GM19328 (cell line): ENCODE data around the gene OTOF.

Experiments
- ATAC-seq: cut with Tn5 transposase; IDR thresholded peaks from one replicate; pipeline ENCODE4 v1.9.1; 2021; ENCODE audit warnings: mild to moderate bottlenecking, moderate library complexity; ENCODE audit not compliant: unreplicated experiment

OTOF gene

DNA sequence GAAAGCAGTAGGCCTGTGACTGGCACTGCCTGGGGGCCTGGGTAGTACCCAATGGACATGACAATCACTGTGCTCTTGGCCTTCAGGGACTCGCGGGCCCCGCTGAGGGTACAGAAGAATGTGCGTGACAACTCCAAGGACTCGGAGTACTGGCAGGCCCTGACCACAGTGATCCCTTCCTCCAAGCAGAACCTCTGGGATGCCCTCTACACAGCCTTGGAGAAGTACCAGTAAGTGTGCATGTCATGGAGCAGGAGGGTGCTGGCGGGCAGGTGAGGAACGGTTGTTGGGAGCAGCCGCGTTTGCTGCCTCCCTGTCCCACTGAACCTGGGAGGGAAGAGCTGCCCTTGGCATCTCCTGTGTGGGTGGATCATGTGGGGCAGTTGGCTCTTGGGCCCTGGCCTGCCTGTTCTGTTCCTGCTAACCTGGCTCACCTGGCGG, 23.3 kb downstream of the OTOF start:
- ATAC-seq = no peak

DNA sequence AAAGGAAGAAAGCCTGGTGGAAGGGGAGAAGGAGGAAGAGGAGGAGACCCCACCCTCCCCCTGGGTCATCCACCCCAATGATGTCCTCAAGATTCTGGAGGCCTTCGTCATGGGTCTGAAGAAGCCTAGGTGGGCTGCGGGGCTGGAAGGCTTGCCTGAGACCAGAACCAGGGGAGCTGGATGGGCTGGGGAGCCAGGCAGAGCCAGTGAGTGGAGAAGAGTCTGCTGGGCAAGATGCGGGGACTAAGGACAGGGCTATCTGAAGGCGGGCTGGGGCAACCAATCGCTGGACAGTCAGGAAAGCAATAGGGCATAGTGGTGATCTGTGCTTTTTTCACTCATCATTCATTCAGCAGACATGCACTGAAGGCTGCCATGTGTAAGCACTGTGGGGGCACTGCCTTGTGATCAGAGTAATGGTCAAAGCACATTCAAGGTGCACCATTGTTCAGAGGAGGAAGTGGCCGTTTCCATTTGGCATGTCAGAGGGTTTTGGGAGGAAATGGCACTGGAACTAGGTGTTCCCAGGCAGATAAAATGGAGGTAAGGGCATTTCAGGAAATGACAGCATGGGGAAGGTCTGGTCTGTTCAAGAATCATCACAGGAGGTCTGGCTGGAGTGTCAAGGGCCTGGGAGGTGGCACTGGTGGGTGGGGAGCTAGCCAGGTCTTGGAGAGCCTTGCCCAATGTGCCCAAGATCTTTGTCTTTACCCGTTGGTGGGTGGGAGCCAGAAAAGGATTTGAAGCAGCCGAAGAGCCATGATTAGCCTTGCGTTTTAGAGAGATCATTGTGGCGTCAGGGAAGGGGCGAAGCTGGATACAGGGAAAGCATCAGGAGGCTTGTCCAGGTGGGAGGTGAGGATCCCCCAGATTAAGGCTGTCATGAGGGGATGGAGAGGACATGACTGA, 24.2 kb downstream of the OTOF start:
- no peak for ATAC-seq

DNA sequence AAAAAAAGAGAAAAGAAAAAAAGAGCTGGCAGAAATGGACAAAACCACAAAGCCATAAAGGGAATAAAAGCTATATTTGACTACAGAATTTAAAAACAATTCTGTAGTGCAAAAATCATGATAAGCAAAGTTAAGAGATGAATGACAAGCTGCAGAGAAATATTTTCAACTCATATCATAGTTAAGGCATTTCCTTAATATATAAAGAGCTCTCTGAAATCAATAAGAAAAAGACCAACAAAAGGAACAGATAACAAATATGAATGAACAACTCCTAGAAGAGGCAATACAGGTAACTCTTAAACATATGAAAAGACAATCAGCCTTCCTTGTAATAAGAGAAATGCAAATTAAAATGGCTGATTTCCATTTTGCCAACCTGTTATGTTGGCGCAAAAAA, 26.2 kb downstream of the OTOF start:
- no peak for ATAC-seq

DNA sequence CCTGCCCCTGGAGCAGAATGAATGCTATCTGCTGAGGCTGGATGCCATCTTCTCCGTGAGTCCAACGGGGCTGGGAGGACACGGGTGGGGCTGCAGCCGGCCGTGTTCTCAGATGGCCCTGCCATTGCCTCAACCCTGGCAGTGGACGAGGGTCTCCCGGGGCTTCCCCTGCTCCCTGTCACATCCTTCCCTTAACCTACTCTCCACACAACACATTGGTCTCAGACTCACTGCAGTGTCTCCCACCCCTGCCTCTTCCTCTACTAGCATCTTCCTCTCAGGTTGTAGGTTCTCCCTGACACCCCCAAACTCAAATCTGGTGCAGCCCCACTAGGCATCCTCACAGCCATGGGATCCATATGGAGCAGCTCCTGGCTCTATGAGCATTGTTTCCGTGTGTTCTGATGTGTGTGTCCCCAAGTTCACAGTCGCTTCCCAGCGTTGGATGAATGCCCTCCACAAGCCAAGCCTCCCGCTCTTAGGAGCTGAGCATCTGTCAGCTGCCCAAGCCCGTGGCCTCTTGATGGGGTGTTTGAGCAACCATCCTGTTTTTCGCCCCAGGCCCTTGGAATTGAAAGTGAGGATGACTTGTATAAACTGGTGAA, 27.8 kb downstream of the OTOF start:
- no peak for ATAC-seq

DNA sequence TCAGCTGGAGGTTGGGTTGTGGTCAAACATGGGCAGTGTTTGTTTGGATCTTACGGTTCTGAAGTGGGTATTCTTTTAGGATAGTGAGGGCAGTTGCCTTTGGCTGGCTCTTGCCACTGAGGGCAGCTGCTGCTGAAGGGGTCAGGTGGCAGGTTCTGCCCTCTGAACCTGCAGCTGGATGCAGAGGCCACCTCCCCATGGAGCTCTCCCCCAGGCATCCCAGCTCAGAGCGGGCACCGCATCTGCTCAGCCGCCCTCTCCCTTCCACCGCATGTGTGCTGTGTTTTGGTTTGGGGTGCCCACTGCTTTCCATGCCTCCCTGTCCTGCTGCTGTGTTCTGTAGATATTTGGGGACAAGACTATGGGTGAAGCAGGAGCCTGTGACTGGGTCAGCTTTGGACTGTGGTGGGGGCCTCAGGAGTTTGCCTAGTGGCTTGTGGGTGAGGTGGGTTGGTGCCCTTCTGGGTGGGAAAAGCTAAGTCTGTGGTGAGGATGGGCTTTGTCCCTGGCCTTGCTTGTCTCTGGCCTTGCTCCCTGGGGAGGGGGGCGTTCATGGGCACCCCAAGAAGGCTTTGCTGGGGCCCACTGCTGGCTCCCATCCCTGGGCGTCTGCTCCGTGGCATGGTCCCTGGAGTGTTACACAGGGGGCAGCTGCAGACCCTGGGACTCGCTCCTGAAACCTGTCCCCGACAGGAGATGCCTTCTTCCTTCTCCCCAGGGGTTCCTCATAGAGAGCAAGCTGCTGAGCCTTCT, 28.5 kb downstream of the OTOF start:
- ATAC-seq = no peak

DNA sequence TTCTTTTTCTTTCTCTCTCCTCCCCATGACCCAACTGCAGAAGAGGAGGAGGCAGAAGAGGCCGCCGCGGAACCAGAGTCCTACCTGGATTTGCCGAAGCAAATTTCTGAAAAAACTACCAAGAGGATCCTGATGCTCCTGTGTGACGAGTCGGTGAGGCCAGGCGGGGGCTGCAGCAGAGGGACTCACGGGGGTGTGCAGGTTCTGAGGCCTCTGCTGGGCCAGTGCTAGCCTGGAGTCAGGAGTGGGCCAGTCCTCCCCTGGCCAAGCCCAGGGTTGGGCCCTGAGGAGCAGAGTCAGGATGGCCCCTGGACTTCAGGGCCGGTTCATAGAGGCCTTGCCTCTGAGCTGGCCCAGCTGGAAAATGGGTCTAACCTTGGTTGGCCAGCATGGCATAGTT, 29.3 kb downstream of the OTOF start:
- ATAC-seq = no peak

DNA sequence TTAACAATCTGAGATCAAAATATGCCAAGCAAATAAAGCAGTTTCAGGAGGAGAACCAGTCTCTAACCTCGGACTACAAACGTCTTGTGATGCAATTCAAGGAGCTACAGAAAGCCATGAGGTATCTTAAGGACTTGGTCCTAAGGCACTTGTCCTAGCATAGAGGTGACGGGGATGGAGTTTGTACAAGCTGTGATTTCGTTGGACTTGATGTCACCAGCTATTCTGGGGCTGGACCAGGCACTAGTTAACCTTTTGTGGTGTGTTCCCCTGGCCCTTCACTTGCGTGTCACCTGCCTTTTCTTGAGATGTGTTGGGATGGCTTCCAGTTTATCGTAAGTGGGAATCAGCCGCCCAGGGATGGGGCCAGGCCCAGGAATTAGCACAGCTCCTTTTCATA, 33.7 kb downstream of the OTOF start:
- ATAC-seq = no peak

DNA sequence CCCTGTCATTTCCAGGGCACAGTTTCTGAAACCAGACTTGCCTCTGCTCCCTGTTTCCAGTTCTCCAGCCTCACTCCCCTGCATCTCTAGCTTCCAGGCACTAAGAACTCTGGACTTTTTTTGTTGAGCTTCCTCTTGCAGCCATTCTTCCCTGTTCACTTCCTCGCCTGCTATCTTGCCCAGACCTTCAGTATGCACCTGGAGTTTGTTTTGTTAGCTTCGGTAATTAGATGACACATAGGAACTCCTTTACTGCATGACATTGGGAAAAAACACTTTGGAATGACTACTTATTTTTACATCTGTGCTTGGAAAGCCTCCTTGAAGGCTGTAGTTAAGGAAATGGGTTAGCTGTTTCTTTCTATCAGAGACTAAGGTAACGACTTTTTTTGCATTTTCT, 35.2 kb downstream of the OTOF start:
- no peak for ATAC-seq

DNA sequence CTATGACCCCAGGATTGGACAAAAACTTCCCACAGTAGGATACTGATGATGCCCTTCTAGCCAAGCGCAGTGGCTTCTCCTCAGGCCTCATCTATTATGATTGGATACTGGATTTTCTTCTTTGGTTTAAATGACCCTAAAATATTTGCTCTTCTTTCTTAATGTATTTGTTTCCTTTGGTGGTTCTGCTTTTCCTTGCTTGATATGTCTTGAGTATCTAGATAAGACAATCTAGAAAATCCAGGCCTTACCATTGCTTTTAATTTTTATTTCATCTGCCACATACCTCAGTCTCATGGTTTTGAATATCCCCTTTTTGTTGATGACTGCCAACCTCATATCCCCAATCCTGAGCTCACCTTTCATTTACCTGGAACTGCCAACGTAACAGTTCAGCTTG, 35.6 kb downstream of the OTOF start:
- no peak for ATAC-seq

DNA sequence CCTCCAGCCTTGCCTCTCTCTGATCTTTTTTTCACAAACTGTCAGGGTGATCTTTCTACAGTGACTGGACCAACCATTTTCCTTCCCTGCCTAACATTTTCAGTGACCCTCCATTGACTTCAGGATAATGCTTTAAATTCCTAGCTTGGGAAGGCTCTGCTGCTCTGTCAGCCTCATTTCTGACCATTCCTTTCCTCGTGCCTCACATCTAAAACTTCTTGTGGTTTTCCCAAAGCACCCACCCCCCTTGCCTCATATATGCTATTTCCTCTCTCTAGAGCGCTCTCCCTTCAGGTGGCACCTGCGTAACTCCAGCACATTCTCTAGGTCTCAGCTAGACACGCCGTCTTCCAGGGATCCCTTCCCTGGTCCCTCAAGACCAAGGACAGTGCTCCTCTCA, 39.0 kb downstream of the OTOF start:
- ATAC-seq = no peak

DNA sequence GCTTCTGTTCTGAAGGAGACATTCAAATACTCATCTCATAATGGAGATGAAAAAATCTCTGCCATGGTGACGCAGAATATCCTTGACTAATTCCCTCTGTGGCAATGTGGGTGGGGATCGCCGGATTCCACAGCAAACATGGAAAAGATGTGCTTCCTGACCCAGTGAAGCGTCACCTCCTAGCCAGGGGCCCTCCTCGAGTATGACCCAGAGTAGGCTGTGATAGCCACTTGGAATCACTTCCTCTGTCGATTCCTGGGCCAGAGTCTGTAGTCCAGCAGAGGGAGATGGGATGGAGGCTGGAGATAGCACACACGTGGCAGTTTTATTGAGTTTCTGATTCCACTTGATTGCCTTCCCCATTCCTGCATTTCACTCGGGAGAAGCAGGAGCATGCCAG, 39.4 kb downstream of the OTOF start:
- no peak for ATAC-seq

DNA sequence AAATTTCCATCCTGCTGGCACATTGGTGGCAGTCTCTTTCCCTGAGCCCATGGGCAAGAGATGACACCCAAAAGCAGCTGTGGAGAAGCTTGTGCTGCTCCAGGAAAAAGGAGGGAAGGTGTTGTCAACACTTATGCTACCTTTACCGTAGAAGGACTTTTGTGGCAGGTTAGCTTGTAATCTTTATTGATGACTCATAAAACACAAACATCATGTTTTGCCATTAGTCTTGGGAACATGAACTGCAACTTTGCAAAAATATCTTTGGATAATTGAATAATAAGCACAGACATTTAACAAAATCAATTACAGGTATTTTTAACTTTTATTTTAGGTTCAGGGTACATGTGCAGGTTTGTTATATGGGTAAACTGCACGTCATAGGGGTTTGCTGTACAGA, 42.8 kb downstream of the OTOF start:
- ATAC-seq = no peak

DNA sequence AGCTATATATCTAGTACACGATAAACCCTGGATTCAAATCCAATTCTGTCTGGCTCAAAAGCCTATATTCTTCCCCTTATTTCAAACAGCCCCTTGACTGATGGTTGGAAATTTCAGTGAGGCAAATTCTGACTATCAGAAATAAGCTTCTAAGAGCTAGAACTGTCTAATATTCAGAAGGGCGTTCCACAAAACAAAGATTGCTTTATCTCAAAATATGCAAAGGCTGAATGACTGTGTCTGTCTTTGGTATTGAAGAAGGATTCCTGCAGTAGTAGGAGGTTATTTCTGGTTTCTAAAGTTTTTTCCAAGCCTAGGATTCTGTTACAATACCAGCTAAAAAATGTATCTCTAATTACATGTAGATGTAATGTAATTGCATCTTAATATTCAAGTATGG, 45.1 kb downstream of the OTOF start:
- ATAC-seq = no peak

DNA sequence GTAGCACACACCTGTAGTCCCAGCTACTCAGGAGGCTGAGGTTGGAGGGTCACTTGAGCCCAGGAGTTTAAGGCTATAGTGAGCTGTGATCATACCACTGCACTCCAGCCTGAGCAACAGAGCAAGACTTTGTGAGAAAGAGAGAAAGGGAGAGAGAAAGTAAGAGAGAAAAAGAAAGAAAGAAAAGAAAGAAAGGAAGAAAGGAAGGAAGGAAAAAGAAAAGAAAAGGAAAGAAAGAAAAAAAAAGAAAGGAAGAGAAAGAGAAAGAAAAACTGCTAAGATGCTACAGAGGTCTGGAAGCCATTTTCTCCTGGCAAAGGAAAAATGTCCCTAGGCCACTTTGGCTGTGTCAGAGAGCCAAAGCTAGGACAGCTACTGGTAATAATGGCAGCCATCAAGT, 45.6 kb downstream of the OTOF start:
- no peak for ATAC-seq

DNA sequence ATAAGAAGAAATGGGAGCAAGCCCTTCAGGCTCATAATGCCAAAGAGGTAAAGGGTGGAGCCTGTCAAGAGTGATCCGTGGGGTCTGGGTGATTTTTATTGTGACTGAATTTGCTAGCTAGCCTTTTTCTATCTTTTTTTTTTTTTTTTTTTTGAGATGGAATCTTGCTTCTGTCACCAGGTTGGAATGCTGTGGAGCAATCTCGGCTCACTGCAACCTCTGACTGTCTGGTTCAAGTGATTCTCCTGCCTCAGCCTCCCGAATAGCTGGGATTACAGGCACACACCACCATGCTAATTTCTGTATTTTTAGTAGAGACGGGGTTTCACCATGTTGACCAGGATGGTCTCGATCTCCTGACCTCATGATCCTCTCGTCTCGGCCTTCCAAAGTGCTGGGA, 47.1 kb downstream of the OTOF start:
- ATAC-seq = no peak

DNA sequence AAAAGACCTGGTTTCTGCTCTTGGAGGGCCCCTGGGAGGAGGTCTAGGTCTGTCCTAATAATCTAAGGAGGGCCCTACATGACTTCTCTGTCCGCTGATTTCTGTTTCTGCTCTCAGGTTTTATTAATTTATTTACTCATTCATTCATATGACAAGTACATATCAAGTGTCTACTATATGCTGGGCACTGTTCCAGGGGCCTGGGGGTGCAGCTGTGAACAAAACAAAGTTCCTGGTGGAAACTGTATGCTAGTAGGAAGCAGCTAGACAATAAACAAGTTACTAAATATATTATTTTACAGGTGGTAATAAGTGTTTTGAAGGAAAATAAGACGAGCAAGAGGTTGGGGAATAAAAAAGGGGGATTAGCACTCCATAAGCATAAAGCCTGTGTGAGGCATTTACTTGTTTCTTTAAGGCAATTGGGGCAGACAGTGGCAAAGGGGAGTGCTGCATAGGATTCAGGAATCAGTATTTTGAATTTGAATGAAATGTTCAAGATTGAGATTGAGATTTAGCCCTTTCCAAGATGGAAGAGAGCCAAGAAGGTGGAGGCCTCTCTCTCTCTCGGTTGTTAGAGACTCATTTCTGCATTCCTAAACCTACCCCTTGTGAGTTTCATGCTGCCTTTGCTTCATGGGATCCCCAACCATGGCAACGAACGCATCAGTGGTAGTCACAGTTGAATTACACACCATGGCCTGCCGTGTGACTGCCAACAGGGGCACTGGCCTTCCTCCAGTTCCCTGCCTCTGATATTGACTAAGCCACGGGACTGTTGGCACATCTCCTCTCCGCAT, 47.9 kb downstream of the OTOF start:
- no peak for ATAC-seq

DNA sequence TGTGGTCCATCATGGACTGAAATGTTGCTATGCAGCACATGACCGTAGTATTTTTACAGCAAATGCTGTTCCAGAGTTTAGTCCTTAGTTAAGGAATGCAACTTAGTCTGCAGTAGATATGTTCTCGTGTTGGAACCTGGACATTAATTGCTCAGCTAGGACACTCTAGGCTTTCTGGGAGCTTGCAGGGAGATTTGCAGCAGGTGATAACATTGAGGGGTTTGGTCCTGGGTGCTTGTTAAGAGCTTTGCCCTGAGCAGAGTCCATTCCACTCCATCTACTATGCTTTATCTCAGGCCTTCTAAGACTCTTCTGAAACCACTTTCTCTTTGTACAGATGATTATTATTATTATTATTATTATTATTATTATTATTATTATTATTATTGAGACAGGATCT, 49.1 kb downstream of the OTOF start:
- ATAC-seq = no peak

DNA sequence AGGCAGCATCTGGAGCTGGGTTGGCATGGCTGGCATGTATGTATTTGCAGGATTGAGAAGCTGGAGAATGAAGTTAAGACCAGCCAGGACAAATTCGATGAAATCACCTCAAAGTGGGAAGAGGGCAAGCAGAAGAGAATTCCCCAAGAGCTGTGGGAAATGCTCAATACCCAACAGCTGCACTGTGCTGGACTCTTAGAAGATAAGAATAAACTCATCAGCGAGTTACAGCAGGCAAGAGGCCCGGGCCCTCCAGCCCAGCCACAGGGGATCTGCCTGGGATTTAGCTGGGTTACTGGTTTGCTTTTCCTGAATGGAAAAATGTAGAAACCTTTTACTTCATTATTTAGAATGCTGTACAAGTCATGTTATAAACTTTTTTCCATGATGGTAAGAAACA, 53.7 kb downstream of the OTOF start:
- no peak for ATAC-seq

DNA sequence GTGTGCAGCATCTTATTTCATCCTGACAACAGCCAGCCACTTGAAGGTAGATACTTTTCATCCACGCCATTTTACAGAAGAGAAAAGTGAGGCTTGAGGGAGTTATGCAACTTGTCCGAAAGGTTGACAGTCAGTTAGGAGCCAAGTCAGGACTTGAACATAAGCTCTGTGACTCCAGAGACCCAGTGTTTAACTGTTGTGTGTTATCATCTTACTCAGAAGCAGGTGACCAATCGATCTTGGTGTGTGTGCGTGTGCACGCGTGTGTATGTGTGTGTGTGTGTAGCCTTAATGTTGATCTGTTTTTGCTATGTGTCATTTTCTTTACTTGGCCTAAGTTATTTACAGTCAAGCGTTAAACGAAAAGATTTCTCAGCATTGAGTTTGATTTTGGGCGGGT, 54.2 kb downstream of the OTOF start:
- ATAC-seq = no peak

DNA sequence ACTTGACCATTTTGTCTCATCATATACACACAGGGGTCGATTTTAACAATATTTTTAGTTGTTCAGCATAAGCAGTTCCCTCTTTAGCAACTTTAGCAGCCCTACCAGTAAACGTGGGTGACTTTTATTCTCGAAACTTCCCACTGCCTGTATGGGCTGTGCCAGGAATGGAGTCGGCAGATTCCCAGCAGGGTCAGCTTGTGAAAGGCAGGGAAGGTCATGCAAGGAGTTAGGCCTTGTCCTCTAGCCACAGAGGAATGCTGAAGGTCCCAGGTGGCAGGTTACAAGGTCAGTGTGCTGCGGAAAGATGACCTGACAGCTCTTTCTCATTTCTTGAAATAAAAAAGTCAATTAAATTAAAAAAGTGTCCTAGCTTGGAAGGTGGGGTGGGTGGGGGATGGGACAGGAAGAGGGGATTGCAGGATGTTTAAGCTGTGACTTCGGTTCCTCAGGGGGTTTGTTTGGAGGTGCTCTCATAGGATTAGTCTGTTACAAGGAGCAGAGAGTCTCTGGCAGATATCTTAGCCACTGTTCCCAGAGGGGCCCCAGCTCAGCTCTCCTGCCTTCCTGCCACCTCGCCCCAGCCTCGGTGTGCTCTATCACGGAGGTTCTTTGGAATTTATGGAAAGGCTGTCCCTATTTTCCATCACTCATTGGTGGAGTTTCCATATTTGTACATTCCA, 54.8 kb downstream of the OTOF start:
- ATAC-seq = no peak

DNA sequence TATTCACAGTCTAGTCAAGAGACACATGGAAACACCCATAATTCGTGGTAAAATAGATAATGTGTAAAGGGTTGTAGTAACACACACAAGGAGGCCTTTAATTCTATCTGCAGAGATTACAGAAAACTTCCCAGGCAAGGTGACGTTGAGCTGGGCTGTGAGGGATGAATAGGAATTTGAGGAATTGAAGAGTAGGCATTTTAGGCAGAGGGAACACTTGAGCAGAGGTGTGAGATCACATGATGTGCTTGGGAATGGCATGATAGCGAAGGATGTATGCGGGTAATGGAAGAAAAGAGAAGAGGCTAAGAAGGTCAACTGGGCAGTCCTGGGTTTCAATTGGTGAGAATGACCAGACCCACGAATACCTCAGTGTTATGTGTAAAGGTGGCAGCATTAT, 56.0 kb downstream of the OTOF start:
- no peak for ATAC-seq
